SK-N-SH treated with all-trans-retinoic acid at 6 μM for 48 hours (cell line): ENCODE measurements around the gene ADORA2A.

Experiments used
- ATAC-seq: fragments of 200-7000 bp; cut with Tn5 transposase; 3 replicates; pipeline ENCODE4 v1.9.1; 2020; ENCODE audit warnings: mild to moderate bottlenecking, moderate library complexity
- ARNTL ChIP-seq: fragments of 450-650 bp; formaldehyde crosslinking; IDR thresholded peaks from 2 replicates; pipeline ENCODE4 v1.5.0; 2020; ENCODE audit warnings: low read depth, mild to moderate bottlenecking, moderate library complexity, borderline replicate concordance
- BACH2 ChIP-seq: fragments of 250-450 bp; sonication (Bioruptor Pico); IDR thresholded peaks from 2 replicates; pipeline ENCODE4 v1.9.0; 2021; ENCODE audit warnings: mild to moderate bottlenecking, borderline replicate concordance
- CSDC2 ChIP-seq: fragments of 250-450 bp; sonication (Bioruptor Pico); IDR thresholded peaks from 2 replicates; pipeline ENCODE4 v1.5.0; 2020; ENCODE audit warnings: mild to moderate bottlenecking, moderate library complexity
- CSRNP3 ChIP-seq: fragments of 250-450 bp; sonication (Bioruptor Pico); IDR thresholded peaks from 2 replicates; pipeline ENCODE4 v1.5.1; 2021; ENCODE audit warnings: mild to moderate bottlenecking, moderate library complexity
- ESRRG ChIP-seq: fragments of 250-450 bp; sonication (Bioruptor Pico); IDR thresholded peaks from 2 replicates; pipeline ENCODE4 v1.6.1; 2021; ENCODE audit warnings: mild to moderate bottlenecking
- GLIS3 ChIP-seq: fragments of 250-450 bp; sonication (Bioruptor Pico); IDR thresholded peaks from 2 replicates; pipeline ENCODE4 v1.5.0; 2020; ENCODE audit warnings: mild to moderate bottlenecking, moderate library complexity
- OSR1 ChIP-seq: fragments of 250-450 bp; sonication (Bioruptor Pico); IDR thresholded peaks from 2 replicates; pipeline ENCODE4 v1.8.0; 2022; ENCODE audit warnings: moderate library complexity, mild to moderate bottlenecking, inconsistent platforms
- PATZ1 ChIP-seq: fragments of 250-450 bp; sonication (Bioruptor Pico); IDR thresholded peaks from 2 replicates; pipeline ENCODE4 v1.8.0; 2020; ENCODE audit warnings: mild to moderate bottlenecking, moderate library complexity, borderline replicate concordance
- PPARA ChIP-seq: fragments of 250-450 bp; sonication (Bioruptor Pico); IDR thresholded peaks from 2 replicates; pipeline ENCODE4 v1.5.0; 2020; ENCODE audit warnings: mild to moderate bottlenecking, borderline replicate concordance
- RARB ChIP-seq: fragments of 250-450 bp; sonication (Bioruptor Pico); IDR thresholded peaks from 2 replicates; pipeline ENCODE4 v1.8.0; 2021; ENCODE audit warnings: mild to moderate bottlenecking, moderate library complexity
- SNAI2 ChIP-seq: fragments of 250-450 bp; sonication (Bioruptor Pico); IDR thresholded peaks from 2 replicates; pipeline ENCODE4 v1.5.0; 2020; ENCODE audit warnings: mild to moderate bottlenecking, moderate library complexity
- TOX ChIP-seq: fragments of 250-450 bp; sonication (Bioruptor Pico); IDR thresholded peaks from 2 replicates; pipeline ENCODE4 v1.8.0; 2021; ENCODE audit warnings: mild to moderate bottlenecking, moderate library complexity, borderline replicate concordance
- ZC3H10 ChIP-seq: fragments of 250-450 bp; sonication (Bioruptor Pico); IDR thresholded peaks from 2 replicates; pipeline ENCODE4 v1.5.1; 2021; ENCODE audit warnings: mild to moderate bottlenecking, moderate library complexity
- ZFP3 ChIP-seq: fragments of 250-450 bp; sonication (Bioruptor Pico); IDR thresholded peaks from 2 replicates; pipeline ENCODE4 v1.5.0; 2020; ENCODE audit warnings: mild to moderate bottlenecking, moderate library complexity
- ZFP30 ChIP-seq: fragments of 450-650 bp; formaldehyde crosslinking; IDR thresholded peaks from 2 replicates; pipeline ENCODE4 v1.5.0; 2022; ENCODE audit warnings: mild to moderate bottlenecking, moderate library complexity
- ZNF565 ChIP-seq: fragments of 450-650 bp; formaldehyde crosslinking; conservative IDR thresholded peaks from 2 replicates; pipeline ENCODE4 v1.5.0; 2020; ENCODE audit warnings: low read depth, mild to moderate bottlenecking, moderate library complexity
- ZNF70 ChIP-seq: fragments of 450-650 bp; formaldehyde crosslinking; IDR thresholded peaks from 2 replicates; pipeline ENCODE4 v1.5.0; 2020; ENCODE audit warnings: mild to moderate bottlenecking, moderate library complexity
- ZNF8 ChIP-seq: fragments of 450-650 bp; formaldehyde crosslinking; IDR thresholded peaks from 2 replicates; pipeline ENCODE4 v1.5.0; 2020; ENCODE audit warnings: mild to moderate bottlenecking, moderate library complexity
- TF ChIP-seq, protein P1 (sequence below): fragments of 250-450 bp; sonication (Bioruptor Pico); IDR thresholded peaks from 2 replicates; pipeline ENCODE4 v1.8.0; 2021; ENCODE audit warnings: low read depth, mild to moderate bottlenecking, moderate library complexity, borderline replicate concordance
- TF ChIP-seq, protein P2 (sequence below): fragments of 250-450 bp; sonication (Bioruptor Pico); IDR thresholded peaks from 2 replicates; pipeline ENCODE4 v1.5.0; 2020; ENCODE audit warnings: mild to moderate bottlenecking, moderate library complexity

The ADORA2A gene

DNA sequence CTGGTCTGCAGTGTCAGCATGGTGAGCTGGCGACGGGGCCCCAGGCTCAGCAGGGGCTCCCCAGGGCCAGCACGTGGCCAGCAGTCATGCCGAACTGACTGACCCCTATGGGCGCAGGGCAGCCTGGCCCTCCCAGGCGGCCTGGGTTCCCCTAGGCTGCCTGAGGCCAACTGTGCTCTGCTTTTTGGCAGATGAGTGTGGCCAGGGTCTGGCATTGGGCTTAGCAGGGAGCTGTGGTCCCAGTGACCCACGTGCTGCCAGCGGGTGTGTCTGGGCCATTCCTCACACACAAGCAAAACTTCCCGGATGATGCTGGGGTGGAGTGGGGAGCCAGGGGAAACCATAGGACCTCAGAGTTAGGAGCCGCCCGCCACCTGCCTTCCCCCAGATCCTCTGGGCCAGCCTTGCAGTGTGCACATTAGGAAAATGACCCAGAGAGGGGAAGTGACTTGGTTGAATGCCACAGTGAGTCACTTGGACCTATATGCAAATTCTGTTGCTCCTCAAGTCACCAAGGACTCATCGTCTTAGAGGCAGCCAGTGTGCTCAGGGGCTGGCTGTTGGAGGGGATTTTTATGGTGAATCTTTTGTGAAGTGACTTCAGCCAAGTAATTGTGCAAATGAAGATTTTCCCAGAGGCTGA is 6.5 kb downstream of the ADORA2A start:
- no peak for ATAC-seq
- TF ChIP-seq TOX = no peak
- no peak for TF ChIP-seq BACH2 (CRISPR knock-in tag)
- no peak for TF ChIP-seq CSDC2 (CRISPR knock-in tag)
- no peak for TF ChIP-seq ZC3H10 (CRISPR knock-in tag)
- TF ChIP-seq SNAI2 (CRISPR knock-in tag) = no peak
- TF ChIP-seq PPARA = no peak
- no peak for TF ChIP-seq ZFP30 (CRISPR knock-in tag)
- TF ChIP-seq, protein P1, sequence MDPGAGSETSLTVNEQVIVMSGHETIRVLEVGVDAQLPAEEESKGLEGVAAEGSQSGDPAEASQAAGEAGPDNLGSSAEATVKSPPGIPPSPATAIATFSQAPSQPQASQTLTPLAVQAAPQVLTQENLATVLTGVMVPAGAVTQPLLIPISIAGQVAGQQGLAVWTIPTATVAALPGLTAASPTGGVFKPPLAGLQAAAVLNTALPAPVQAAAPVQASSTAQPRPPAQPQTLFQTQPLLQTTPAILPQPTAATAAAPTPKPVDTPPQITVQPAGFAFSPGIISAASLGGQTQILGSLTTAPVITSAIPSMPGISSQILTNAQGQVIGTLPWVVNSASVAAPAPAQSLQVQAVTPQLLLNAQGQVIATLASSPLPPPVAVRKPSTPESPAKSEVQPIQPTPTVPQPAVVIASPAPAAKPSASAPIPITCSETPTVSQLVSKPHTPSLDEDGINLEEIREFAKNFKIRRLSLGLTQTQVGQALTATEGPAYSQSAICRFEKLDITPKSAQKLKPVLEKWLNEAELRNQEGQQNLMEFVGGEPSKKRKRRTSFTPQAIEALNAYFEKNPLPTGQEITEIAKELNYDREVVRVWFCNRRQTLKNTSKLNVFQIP (CRISPR knock-in tag) = no peak
- TF ChIP-seq, all 23 proteins: peak for 0

DNA sequence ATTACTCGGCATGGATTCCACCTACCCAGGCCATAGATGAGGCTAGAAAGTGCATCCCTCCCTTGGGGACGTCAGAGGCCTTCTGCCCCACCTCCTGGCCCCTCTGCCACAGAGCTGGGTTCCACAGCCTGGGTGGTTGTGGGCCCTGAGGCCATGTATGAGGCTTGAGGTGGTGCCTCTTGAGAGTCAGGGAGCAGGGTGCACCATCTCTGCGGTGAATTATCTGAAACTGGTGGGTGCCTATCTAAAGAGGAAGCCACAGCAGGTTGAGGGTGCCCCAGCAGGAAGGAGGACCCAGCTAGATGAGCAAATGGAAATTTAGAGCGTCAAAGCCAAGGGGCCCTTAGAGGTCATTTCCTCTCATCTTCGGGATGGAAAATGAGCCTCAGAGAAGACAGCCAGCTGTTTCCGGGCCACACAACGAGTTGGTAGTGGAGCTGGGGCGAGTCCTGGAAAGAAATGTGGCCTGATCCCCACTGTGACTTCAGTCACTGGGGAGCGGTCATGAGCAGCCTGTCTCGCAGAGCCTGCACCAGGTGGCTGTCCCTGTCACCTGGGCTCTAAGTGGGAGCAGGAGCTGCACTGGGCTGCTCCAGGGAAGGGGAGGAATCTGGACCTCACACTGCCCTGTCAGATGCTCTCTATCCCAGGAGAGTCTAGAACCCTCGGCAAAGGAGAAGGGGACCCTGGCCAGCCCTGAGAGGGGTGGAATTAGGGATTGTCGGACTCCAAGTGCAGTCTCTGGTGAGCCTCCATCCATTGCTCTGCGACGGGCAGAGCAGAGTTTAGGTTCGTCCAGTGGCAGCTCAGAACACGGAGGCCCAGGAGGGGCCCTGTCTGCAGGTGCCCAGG is 7.3 kb downstream of the ADORA2A start:
- ATAC-seq = no peak
- TF ChIP-seq GLIS3 (CRISPR knock-in tag) (no peak), BACH2 (CRISPR knock-in tag) (no peak), ZNF8 (no peak), OSR1 (CRISPR knock-in tag) (no peak), SNAI2 (CRISPR knock-in tag) (no peak)

DNA sequence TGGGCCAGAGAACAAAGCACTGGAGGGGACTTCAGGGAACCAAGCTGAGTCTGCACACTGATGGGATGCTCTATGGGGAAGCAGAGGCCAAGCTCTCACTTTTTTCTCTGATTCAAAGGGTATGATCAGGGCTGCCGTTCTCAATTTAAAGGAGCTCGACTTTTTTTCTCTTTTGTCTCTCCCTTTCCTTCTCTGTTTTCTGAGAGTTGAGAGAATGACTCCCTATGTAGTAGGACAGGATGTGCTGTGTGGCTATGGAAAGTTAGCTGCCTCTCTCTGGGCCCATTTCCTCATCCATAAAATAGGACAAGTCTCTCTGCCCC is 7.9 kb downstream of the ADORA2A start:
- ATAC-seq = no peak
- no peak for TF ChIP-seq ZNF565 (CRISPR knock-in tag)
- TF ChIP-seq ZNF70 (CRISPR knock-in tag) = no peak
- no peak for TF ChIP-seq ZC3H10 (CRISPR knock-in tag)
- no peak for TF ChIP-seq PATZ1 (CRISPR knock-in tag)
- TF ChIP-seq, protein P2, sequence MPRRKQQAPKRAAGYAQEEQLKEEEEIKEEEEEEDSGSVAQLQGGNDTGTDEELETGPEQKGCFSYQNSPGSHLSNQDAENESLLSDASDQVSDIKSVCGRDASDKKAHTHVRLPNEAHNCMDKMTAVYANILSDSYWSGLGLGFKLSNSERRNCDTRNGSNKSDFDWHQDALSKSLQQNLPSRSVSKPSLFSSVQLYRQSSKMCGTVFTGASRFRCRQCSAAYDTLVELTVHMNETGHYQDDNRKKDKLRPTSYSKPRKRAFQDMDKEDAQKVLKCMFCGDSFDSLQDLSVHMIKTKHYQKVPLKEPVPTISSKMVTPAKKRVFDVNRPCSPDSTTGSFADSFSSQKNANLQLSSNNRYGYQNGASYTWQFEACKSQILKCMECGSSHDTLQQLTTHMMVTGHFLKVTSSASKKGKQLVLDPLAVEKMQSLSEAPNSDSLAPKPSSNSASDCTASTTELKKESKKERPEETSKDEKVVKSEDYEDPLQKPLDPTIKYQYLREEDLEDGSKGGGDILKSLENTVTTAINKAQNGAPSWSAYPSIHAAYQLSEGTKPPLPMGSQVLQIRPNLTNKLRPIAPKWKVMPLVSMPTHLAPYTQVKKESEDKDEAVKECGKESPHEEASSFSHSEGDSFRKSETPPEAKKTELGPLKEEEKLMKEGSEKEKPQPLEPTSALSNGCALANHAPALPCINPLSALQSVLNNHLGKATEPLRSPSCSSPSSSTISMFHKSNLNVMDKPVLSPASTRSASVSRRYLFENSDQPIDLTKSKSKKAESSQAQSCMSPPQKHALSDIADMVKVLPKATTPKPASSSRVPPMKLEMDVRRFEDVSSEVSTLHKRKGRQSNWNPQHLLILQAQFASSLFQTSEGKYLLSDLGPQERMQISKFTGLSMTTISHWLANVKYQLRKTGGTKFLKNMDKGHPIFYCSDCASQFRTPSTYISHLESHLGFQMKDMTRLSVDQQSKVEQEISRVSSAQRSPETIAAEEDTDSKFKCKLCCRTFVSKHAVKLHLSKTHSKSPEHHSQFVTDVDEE (CRISPR knock-in tag) = no peak

DNA sequence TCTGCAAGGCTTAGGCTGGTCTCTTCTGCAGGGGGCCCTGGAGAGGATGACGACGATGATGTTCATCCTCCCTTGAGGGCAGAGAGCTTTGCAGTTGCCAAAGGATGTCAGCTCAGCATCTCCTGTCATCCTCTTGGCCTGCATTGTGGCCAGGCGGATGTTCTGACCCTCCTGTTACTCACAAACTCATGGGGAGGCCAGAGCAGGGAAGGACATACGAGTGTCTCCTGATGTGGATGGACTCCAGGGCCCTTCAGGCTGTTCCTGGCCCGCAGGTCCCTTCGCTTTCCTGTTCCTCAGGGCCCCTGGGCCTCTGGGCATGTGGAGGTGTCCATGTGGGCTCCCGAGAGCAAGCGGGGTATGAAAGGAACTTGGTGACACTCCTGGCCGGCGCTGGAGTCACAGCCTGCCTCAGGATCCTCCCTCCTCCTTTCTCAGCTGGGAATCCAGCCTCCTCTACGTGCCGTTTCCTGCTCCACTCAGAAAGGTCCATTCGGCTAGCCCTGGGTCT is 8.5 kb downstream of the ADORA2A start:
- no peak for ATAC-seq
- TF ChIP-seq ZFP3 (CRISPR knock-in tag) (no peak), BACH2 (CRISPR knock-in tag) (no peak), SNAI2 (CRISPR knock-in tag) (no peak), ZNF8 (no peak), CSDC2 (CRISPR knock-in tag) (no peak), ESRRG (CRISPR knock-in tag) (no peak), CSRNP3 (no peak), ARNTL (no peak), RARB (CRISPR knock-in tag) (no peak), PATZ1 (CRISPR knock-in tag) (no peak), ZNF70 (CRISPR knock-in tag) (no peak)
- TF ChIP-seq, protein P2 (CRISPR knock-in tag) = no peak
